Measurements from ENCODE around the gene CYB5R3.

DNA sequence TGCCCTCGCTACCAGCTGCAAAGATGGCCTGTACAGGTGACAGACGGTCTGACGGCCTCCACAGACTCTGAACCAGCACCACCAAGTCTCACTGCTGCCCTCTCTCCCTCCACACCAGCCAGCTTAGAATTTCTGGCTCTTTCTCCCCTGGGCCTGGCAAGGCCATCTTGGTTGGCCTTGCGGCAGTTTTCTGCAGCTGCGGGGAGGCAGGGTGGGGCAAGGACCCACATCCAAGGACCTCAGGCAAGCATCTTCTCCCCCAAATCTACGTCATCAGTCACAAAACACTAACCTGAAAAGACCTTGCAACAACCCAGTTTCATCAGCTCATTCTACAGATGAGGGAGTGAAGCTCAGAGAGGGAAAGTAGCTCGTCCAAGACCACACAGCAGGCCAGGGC is 22.8 kb downstream of the CYB5R3 start:
- TF ChIP-seq, protein P1, sequence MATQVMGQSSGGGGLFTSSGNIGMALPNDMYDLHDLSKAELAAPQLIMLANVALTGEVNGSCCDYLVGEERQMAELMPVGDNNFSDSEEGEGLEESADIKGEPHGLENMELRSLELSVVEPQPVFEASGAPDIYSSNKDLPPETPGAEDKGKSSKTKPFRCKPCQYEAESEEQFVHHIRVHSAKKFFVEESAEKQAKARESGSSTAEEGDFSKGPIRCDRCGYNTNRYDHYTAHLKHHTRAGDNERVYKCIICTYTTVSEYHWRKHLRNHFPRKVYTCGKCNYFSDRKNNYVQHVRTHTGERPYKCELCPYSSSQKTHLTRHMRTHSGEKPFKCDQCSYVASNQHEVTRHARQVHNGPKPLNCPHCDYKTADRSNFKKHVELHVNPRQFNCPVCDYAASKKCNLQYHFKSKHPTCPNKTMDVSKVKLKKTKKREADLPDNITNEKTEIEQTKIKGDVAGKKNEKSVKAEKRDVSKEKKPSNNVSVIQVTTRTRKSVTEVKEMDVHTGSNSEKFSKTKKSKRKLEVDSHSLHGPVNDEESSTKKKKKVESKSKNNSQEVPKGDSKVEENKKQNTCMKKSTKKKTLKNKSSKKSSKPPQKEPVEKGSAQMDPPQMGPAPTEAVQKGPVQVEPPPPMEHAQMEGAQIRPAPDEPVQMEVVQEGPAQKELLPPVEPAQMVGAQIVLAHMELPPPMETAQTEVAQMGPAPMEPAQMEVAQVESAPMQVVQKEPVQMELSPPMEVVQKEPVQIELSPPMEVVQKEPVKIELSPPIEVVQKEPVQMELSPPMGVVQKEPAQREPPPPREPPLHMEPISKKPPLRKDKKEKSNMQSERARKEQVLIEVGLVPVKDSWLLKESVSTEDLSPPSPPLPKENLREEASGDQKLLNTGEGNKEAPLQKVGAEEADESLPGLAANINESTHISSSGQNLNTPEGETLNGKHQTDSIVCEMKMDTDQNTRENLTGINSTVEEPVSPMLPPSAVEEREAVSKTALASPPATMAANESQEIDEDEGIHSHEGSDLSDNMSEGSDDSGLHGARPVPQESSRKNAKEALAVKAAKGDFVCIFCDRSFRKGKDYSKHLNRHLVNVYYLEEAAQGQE (IDR thresholded peaks at IDR 0.05; ENCODE audit: insufficient replicate concordance, low read depth) = no peak
- TF ChIP-seq, protein P2, sequence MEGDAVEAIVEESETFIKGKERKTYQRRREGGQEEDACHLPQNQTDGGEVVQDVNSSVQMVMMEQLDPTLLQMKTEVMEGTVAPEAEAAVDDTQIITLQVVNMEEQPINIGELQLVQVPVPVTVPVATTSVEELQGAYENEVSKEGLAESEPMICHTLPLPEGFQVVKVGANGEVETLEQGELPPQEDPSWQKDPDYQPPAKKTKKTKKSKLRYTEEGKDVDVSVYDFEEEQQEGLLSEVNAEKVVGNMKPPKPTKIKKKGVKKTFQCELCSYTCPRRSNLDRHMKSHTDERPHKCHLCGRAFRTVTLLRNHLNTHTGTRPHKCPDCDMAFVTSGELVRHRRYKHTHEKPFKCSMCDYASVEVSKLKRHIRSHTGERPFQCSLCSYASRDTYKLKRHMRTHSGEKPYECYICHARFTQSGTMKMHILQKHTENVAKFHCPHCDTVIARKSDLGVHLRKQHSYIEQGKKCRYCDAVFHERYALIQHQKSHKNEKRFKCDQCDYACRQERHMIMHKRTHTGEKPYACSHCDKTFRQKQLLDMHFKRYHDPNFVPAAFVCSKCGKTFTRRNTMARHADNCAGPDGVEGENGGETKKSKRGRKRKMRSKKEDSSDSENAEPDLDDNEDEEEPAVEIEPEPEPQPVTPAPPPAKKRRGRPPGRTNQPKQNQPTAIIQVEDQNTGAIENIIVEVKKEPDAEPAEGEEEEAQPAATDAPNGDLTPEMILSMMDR (IDR thresholded peaks at IDR 0.05; ENCODE audit: insufficient read depth, low read length) = no peak
- TF ChIP-seq GABPA (IDR thresholded peaks at IDR 0.05; ENCODE audit: low read depth) (no peak), SPI1 (IDR thresholded peaks at IDR 0.05; ENCODE audit: borderline replicate concordance, low read depth) (no peak)
